CD4-positive, CD25-positive, alpha-beta regulatory T cell (primary cell): ENCODE measurements around the gene USP12. TPM values are rescaled to one million over a fixed set of nuclear protein-coding genes. Genes with fewer than 3 reads are reported as not detected.
"Not testable (repeated sequence)": the region's sequence is repeated elsewhere in the genome, so short reads cannot be mapped to it uniquely, and the experiment has no call there.

Experiments used
- ATAC-seq, 2 donors: fragments of 150-1000 bp; cut with Tn5 transposase; one replicate each; pipeline ENCODE4 v1.10.0; 2021; ENCODE audit warnings: low read depth in 2 of 2, moderate number of reproducible peaks in 2 of 2, moderate library complexity in 1 of 2
- DNase-seq, 3 donors: peaks; one replicate each; pipeline versions ENCODE4 v3.0.0 to v3.0.0-alpha.2; 2012 to 2022; ENCODE audit warnings: mixed read lengths in 1 of 3
- H3K27ac ChIP-seq: one replicate; pipeline ENCODE4 v1.7.0; 2013; ENCODE audit warnings: mild to moderate bottlenecking, low read length; ENCODE audit not compliant: insufficient read depth, poor library complexity, severe bottlenecking
- H3K27me3 ChIP-seq: one replicate; pipeline ENCODE4 v1.7.0; 2013; ENCODE audit warnings: low read length; ENCODE audit not compliant: control insufficient read depth, insufficient read depth
- H3K36me3 ChIP-seq: one replicate; pipeline ENCODE4 v1.7.0; 2013; ENCODE audit warnings: mild to moderate bottlenecking, low read length, moderate library complexity; ENCODE audit not compliant: control insufficient read depth, insufficient read depth
- H3K4me1 ChIP-seq: 2 replicates; pipeline ENCODE4 v1.7.0; 2013; ENCODE audit warnings: mild to moderate bottlenecking, low read length; ENCODE audit not compliant: insufficient read depth, control insufficient read depth, poor library complexity, severe bottlenecking
- H3K4me3 ChIP-seq: one replicate; pipeline ENCODE4 v1.7.0; 2013; ENCODE audit warnings: low read depth, mild to moderate bottlenecking, low read length, moderate library complexity
- H3K9me3 ChIP-seq, 2 experiments: 1 replicate in 1 of 2; 2 replicates in 1 of 2; pipeline ENCODE4 v1.7.0; 2013; ENCODE audit warnings: low read length in 2 of 2, mild to moderate bottlenecking in 1 of 2, moderate library complexity in 1 of 2; ENCODE audit not compliant: control insufficient read depth in 2 of 2
- H3K27ac Mint-ChIP-seq, 3 donors: one replicate each; pipeline ENCODE4 v1.8.0; 2020 to 2022; ENCODE audit warnings: mild to moderate bottlenecking in 3 of 3, mixed read lengths in 3 of 3, moderate library complexity in 2 of 3
- H3K27me3 Mint-ChIP-seq: one replicate; pipeline ENCODE4 v1.8.0; 2022; ENCODE audit warnings: mild to moderate bottlenecking, mixed read lengths
- H3K36me3 Mint-ChIP-seq: one replicate; pipeline ENCODE4 v1.8.0; 2020; ENCODE audit warnings: mixed read lengths
- H3K4me1 Mint-ChIP-seq, 4 donors: one replicate each; pipeline ENCODE4 v1.8.0; 2020 to 2022; ENCODE audit warnings: mixed read lengths in 4 of 4, mild to moderate bottlenecking in 1 of 4
- H3K4me3 Mint-ChIP-seq, 4 donors: one replicate each; pipeline ENCODE4 v1.8.0; 2020 to 2022; ENCODE audit warnings: mild to moderate bottlenecking in 4 of 4, mixed read lengths in 4 of 4, moderate library complexity in 3 of 4
- H3K9me3 Mint-ChIP-seq, 7 donors: one replicate each; pipeline ENCODE4 v1.8.0; 2020 to 2022; ENCODE audit warnings: mixed read lengths in 7 of 7, mild to moderate bottlenecking in 3 of 7, moderate library complexity in 2 of 7
- polyA plus RNA-seq, 4 donors: library from polyadenylated mRNA; unstranded; fragments of 300-500 nt; fragmentation: Illumina TruSeq; gene quantifications; one replicate each; pipeline ENCODE4 v1.2.3, GENCODE V29; 2021
- total RNA-seq: library from RNA; stranded (reverse); gene quantifications from one replicate; pipeline ENCODE4 v1.2.3, GENCODE V29; 2022

The USP12 gene
- total RNA-seq (67.6 TPM), polyA plus RNA-seq (10 to 100 TPM; 13.5 to 20.7 (median 15.6) TPM)

- Histone ChIP-seq H3K4me3 (peak within 1 kb of the TSS; percentile 93), H3K36me3 (no peaks in the 10 kb centered on the region), H3K27me3 (no peaks in the 10 kb centered on the region), H3K27ac (peak within 1 kb of the TSS; percentile 96), H3K9me3 (no peaks in the 10 kb centered on the region), H3K4me1 (peaks cover 34% of the 10 kb centered on the region)
- DNase-seq (no peak), ATAC-seq (peak; percentile 15 to 18)
- Mint-ChIP-seq H3K36me3 (no peaks in the 10 kb centered on the region), H3K9me3 (no peaks in the 10 kb centered on the region), H3K4me3 (peak within 1 kb of the TSS; percentile 97 to 100 (median 98)), H3K27me3 (peaks cover 5% of the 10 kb centered on the region), H3K4me1 (peaks cover 26 to 53% (median 46%) of the 10 kb centered on the region in 4 donors), H3K27ac (peak within 1 kb of the TSS; percentile 96 to 99 (median 98))
These were observed at the start of gene USP12 for GRCh38 chr13:27171244-27171826. USP12 (minus strand) TSS chr13:27171811; CDS start chr13:27171639, 172 bp downstream.

- H3K9me3 ChIP-seq: no peaks in the 10 kb centered on the region
- peaks cover 9% of the 10 kb centered on the region for H3K27me3 Mint-ChIP-seq
- H3K36me3 ChIP-seq: no peaks in the 10 kb centered on the region
- no peak overlapping the region for H3K4me3 ChIP-seq
- no peak for ATAC-seq
- H3K9me3 Mint-ChIP-seq: peaks cover 0 to 2% (median 0%) of the 10 kb centered on the region in 7 donors
- no peak for DNase-seq
- no peak overlapping the region for H3K27ac ChIP-seq
- peaks cover 0 to 6% (median 0%) of the 10 kb centered on the region in 4 donors for H3K4me1 Mint-ChIP-seq
- no peaks in the 10 kb centered on the region for H3K4me1 ChIP-seq
- H3K27ac Mint-ChIP-seq: no peak overlapping the region
- no peak overlapping the region for H3K4me3 Mint-ChIP-seq
- H3K36me3 Mint-ChIP-seq: peaks cover 10% of the 10 kb centered on the region
- H3K27me3 ChIP-seq: no peaks in the 10 kb centered on the region
These were observed 48.0 kb upstream of the USP12 start for GRCh38 chr13:27219611-27220010.

DNA sequence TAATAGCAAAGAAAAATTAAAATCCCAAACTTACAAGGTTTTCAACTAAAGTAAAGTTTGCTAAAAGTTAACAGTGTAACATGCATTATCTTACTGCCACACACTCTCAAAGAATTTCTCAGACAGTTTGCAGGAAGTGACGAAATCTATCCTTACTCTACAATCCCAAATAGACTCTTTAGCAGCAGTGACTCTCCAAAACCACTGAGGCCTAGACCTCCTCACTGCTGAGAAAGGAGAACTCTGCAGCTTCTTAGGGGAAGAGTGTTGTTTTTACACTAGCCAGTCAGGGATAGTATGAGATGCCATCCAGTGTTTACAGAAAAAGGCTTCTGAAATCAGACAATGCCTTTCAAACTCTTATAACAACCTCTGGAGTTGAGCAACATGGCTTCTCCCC, 47.2 kb upstream of the USP12 start:
- peaks cover 12% of the 10 kb centered on the region for H3K36me3 Mint-ChIP-seq
- not testable (repeated sequence) for H3K4me1 Mint-ChIP-seq, H3K27me3 ChIP-seq, H3K9me3 Mint-ChIP-seq, H3K4me3 ChIP-seq, H3K36me3 ChIP-seq, DNase-seq, H3K9me3 ChIP-seq, H3K27ac ChIP-seq, H3K27me3 Mint-ChIP-seq, ATAC-seq, H3K4me1 ChIP-seq, H3K27ac Mint-ChIP-seq, H3K4me3 Mint-ChIP-seq

- H3K27me3 Mint-ChIP-seq, H3K9me3 ChIP-seq, H3K4me1 ChIP-seq, H3K4me1 Mint-ChIP-seq, H3K27ac ChIP-seq, H3K27me3 ChIP-seq, H3K36me3 ChIP-seq, ATAC-seq, H3K4me3 Mint-ChIP-seq, DNase-seq, H3K9me3 Mint-ChIP-seq, H3K27ac Mint-ChIP-seq, H3K4me3 ChIP-seq: not testable (repeated sequence)
- H3K36me3 Mint-ChIP-seq: peaks cover 12% of the 10 kb centered on the region
These were observed 46.2 kb upstream of the USP12 start for GRCh38 chr13:27217791-27218190.

GRCh38 chr13:27213386-27213785, 41.8 kb upstream of the USP12 start:
- H3K27me3 Mint-ChIP-seq, H3K27me3 ChIP-seq, H3K4me3 Mint-ChIP-seq, H3K27ac Mint-ChIP-seq, H3K36me3 ChIP-seq, H3K4me3 ChIP-seq, H3K9me3 ChIP-seq, H3K27ac ChIP-seq, H3K4me1 Mint-ChIP-seq, H3K4me1 ChIP-seq, ATAC-seq, H3K9me3 Mint-ChIP-seq, DNase-seq: not testable (repeated sequence)
- peaks cover 10% of the 10 kb centered on the region for H3K36me3 Mint-ChIP-seq

DNA sequence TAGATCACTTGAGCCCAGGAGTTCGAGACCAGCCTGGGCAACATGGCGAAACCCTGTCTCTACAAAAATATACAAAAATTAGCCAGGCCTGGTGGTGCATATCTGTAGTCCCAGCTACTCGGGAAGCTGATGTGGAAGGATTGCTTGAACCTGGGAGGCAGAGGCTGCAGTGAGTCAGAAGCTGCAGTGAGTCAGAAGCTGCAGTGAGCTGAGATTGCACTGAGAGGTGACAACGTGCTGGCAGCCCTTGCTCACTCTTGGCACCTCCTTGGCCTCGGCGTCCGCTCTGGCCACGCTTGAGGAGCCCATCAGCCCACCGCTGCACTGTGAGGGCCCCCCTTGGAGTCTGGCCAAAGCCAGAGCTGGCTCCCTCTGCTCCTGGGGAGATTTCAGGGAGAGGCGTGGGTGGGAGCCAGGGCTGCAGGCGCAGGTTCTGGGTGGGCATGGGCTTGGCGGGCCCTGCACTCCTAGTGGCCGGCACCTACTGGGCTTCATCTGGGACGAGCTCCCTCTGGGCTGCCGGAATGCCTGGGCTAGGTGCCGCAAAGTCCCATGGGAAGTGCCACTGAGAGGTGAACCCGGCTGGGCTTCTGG, 40.3 kb upstream of the USP12 start:
- Mint-ChIP-seq H3K36me3 (peaks cover 13% of the 10 kb centered on the region), H3K4me1 (peaks cover 0 to 3% (median 0%) of the 10 kb centered on the region in 4 donors), H3K9me3 (peaks cover 0 to 4% (median 2%) of the 10 kb centered on the region in 7 donors)

GRCh38 chr13:27211271-27211670, 39.7 kb upstream of the USP12 start:
- Mint-ChIP-seq H3K36me3 (peaks cover 13% of the 10 kb centered on the region), H3K9me3 (peaks cover 0 to 4% (median 2%) of the 10 kb centered on the region in 7 donors), H3K27ac (no peak overlapping the region), H3K27me3 (peaks cover 10% of the 10 kb centered on the region), H3K4me1 (peaks cover 0 to 3% (median 0%) of the 10 kb centered on the region in 4 donors), H3K4me3 (no peak overlapping the region)
- H3K9me3 ChIP-seq: no peaks in the 10 kb centered on the region
- no peak overlapping the region for H3K4me3 ChIP-seq
- no peaks in the 10 kb centered on the region for H3K36me3 ChIP-seq
- H3K27ac ChIP-seq: no peak overlapping the region
- no peaks in the 10 kb centered on the region for H3K4me1 ChIP-seq
- H3K27me3 ChIP-seq: no peaks in the 10 kb centered on the region
- ATAC-seq (no peak), DNase-seq (no peak)

More for the DNA sequence above, 40.3 kb upstream of the USP12 start:
- DNase-seq (no peak), ATAC-seq (no peak)
- H3K27ac ChIP-seq: no peak overlapping the region
- Mint-ChIP-seq H3K27me3 (peaks cover 10% of the 10 kb centered on the region), H3K27ac (no peak overlapping the region), H3K4me3 (no peak overlapping the region)
- H3K4me1 ChIP-seq: no peaks in the 10 kb centered on the region
- H3K27me3 ChIP-seq: no peaks in the 10 kb centered on the region
- H3K4me3 ChIP-seq: no peak overlapping the region
- no peaks in the 10 kb centered on the region for H3K9me3 ChIP-seq
- no peaks in the 10 kb centered on the region for H3K36me3 ChIP-seq

- H3K4me1 Mint-ChIP-seq: peaks cover 0 to 3% (median 0%) of the 10 kb centered on the region in 4 donors
- Histone ChIP-seq H3K27me3 (no peaks in the 10 kb centered on the region), H3K4me1 (no peaks in the 10 kb centered on the region), H3K36me3 (no peaks in the 10 kb centered on the region), H3K27ac (no peak overlapping the region), H3K4me3 (no peak overlapping the region), H3K9me3 (no peaks in the 10 kb centered on the region)
- DNase-seq (no peak), ATAC-seq (no peak)
- peaks cover 10% of the 10 kb centered on the region for H3K27me3 Mint-ChIP-seq
- no peak overlapping the region for H3K4me3 Mint-ChIP-seq
- H3K27ac Mint-ChIP-seq: no peak overlapping the region
- H3K36me3 Mint-ChIP-seq: peaks cover 5% of the 10 kb centered on the region
- H3K9me3 Mint-ChIP-seq: peaks cover 0 to 4% (median 1%) of the 10 kb centered on the region in 7 donors
These were observed 36.9 kb upstream of the USP12 start for GRCh38 chr13:27208514-27208913.
